HG03565 (cell line): Measurements from ENCODE around the gene GTF2H4.

Experiments used
- ATAC-seq: cut with Tn5 transposase; IDR thresholded peaks from one replicate; pipeline ENCODE4 v1.9.1; 2021; ENCODE audit warnings: mild to moderate bottlenecking, moderate library complexity; ENCODE audit not compliant: unreplicated experiment

The GTF2H4 gene

GRCh38 chr6:30882204-30882758, 25.7 kb upstream of the GTF2H4 start:
- ATAC-seq = no peak

GRCh38 chr6:30882759-30883684, 25.0 kb upstream of the GTF2H4 start:
- ATAC-seq = no peak

GRCh38 chr6:30883685-30884520, 24.1 kb upstream of the GTF2H4 start, which contains the start of gene DDR1:
Gene DDR1 (plus strand): TSS chr6:30884519. CDS start chr6:30888730, 4,211 bp downstream.
- no peak for ATAC-seq

- no peak for ATAC-seq
Observed at GRCh38 chr6:30884521-30885480, 23.2 kb upstream of the GTF2H4 start.

- no peak for ATAC-seq
Observed at GRCh38 chr6:30885481-30885998, 22.5 kb upstream of the GTF2H4 start.

GRCh38 chr6:30885999-30886896, 21.8 kb upstream of the GTF2H4 start:
- ATAC-seq = no peak

- ATAC-seq = no peak
Observed at GRCh38 chr6:30886897-30887255, 21.1 kb upstream of the GTF2H4 start.

- no peak for ATAC-seq
Observed at GRCh38 chr6:30887901-30888815, 19.8 kb upstream of the GTF2H4 start.

GRCh38 chr6:30888816-30889495, 19.1 kb upstream of the GTF2H4 start:
- no peak for ATAC-seq

- ATAC-seq = no peak
Observed at GRCh38 chr6:30889496-30889885, 18.5 kb upstream of the GTF2H4 start.

- no peak for ATAC-seq
Observed at GRCh38 chr6:30889921-30890645, 17.9 kb upstream of the GTF2H4 start.

GRCh38 chr6:30890646-30891449, 17.2 kb upstream of the GTF2H4 start:
- no peak for ATAC-seq

GRCh38 chr6:30891450-30891723, 16.6 kb upstream of the GTF2H4 start:
- ATAC-seq = no peak

GRCh38 chr6:30891816-30892538, 16.0 kb upstream of the GTF2H4 start:
- no peak for ATAC-seq

GRCh38 chr6:30893001-30893591, 14.9 kb upstream of the GTF2H4 start:
- no peak for ATAC-seq
